MM.1S (cell line): ENCODE measurements around the gene XPO5.

ENCODE experiments used
- EZH2 ChIP-seq: fragments of 300-600 bp; sonication (generic); optimal IDR thresholded peaks from 2 replicates; pipeline ENCODE3; 2017; ENCODE audit warnings: low read depth, mild to moderate bottlenecking, antibody characterized with exemption, low read length, mixed read lengths
- EZH2phosphoT487 ChIP-seq: fragments of 300-600 bp; sonication (generic); IDR thresholded peaks from 2 replicates; pipeline ENCODE4 v1.6.1; 2018; ENCODE audit warnings: antibody characterized with exemption, low read length
- TF ChIP-seq, protein P1 (sequence below): fragments of 300-600 bp; sonication (generic); IDR thresholded peaks from 2 replicates; pipeline ENCODE4 v1.5.1; 2016; ENCODE audit warnings: antibody characterized with exemption, low read length, mixed read lengths

GRCh38 chr6:43520097-43520496 lies 55.7 kb downstream of the XPO5 start:
- TF ChIP-seq, protein P1, sequence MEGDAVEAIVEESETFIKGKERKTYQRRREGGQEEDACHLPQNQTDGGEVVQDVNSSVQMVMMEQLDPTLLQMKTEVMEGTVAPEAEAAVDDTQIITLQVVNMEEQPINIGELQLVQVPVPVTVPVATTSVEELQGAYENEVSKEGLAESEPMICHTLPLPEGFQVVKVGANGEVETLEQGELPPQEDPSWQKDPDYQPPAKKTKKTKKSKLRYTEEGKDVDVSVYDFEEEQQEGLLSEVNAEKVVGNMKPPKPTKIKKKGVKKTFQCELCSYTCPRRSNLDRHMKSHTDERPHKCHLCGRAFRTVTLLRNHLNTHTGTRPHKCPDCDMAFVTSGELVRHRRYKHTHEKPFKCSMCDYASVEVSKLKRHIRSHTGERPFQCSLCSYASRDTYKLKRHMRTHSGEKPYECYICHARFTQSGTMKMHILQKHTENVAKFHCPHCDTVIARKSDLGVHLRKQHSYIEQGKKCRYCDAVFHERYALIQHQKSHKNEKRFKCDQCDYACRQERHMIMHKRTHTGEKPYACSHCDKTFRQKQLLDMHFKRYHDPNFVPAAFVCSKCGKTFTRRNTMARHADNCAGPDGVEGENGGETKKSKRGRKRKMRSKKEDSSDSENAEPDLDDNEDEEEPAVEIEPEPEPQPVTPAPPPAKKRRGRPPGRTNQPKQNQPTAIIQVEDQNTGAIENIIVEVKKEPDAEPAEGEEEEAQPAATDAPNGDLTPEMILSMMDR, result no peak
- TF ChIP-seq EZH2 (no peak), EZH2phosphoT487 (no peak)
